GM19467 (cell line): ENCODE data around the gene HEPN1.
A peak's percentile ranks its signal among the peaks of the same experiment; 100 is the strongest.
"Not testable (repeated sequence)": the region's sequence is repeated elsewhere in the genome, so short reads cannot be mapped to it uniquely, and the experiment has no call there.

Experiments used
- ATAC-seq: cut with Tn5 transposase; IDR thresholded peaks from one replicate; pipeline ENCODE4 v1.9.1; 2021; ENCODE audit warnings: mild to moderate bottlenecking, moderate library complexity; ENCODE audit not compliant: unreplicated experiment

Gene HEPN1

DNA sequence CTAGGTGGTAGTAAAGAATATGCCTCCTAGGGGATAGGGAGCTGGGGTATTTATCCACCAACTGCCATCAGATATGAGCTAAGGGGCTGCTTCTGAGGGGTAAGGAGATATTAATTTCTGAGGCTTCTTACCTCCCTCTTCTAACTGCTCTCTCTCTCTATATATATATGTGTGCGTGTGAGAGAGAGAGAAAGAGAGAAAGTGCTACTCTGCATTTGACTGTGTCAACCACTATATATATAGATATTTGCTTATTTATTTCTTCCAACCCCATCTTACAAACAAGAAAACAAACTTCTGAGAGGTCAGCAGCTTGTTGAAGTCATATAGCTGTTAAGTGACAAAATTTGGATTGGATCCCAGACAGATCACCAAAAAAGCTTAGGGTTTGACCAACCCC lies 22.7 kb downstream of the HEPN1 start:
- no peak for ATAC-seq

DNA sequence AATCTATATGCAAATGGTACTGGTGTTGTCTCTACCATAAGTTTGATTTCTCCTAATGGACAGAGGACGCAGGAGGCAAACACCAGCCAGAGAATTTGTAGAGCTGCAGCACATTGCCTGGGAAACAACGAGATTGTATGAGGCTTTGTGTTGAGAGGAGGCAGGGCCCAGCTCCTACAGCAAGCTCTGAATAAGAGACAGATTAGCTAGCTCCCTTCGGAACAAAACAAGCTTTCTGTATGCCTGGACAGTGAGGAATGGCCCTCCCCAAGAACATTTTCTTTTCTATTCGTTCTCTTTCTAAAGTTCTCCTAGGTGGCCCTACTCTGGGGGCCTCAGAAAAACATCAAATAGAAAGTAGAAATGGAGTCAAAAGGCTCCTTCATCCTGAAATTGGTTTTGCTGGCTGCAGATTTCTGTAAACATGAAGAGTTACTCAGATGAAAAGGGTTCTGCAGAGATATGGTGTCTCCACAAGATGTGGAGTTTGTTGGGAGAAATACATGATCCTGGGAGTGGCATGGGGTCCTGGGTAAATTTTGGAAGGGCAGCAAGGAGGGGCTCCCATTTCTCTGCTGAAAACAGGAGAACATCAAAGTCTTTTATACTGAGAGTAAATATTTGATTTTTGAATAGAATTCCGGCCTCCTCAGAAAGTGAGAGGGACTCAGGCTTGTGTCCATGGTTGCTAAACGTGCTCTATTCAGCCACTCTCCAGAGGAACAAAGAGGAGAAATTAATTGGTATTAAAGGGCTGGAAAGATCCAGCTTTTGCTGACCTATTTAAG lies 23.6 kb downstream of the HEPN1 start:
- no peak for ATAC-seq

DNA sequence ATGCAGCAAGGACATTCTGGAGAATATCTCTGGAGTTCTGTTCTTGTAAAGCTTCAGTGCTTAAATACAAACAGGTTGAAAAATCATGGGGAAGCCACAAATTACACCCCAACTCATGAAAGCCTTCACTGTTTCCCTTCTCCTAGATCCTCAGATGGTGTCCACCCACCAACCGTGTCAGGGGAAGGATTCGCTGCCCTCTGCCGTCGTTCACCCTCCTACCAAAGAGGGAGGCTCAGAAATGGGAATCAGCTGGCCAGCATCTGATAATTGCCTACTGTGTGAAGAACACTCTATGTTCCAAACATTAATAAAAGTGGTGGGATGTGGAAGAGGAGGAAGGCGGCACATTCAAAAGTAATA lies 24.2 kb downstream of the HEPN1 start:
- no peak for ATAC-seq

DNA sequence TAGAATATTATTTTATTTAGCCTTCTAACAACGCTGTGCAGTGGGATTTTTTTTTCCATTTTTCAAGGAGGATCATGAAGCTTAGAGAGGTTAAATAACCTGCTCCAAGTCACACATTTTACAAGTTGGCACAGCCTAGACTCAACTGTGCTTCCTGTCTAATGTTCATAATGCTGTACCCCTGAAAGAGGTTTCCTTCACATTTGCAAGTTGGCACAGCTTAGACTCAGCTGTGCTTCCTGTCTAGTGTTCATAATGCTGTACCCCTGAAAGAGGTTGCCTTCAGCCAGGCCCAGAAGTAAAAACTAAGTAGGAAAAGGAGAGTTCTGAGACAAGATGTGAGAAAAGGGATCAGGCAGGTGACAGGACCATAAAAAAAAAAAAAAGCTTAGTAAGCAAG lies 24.7 kb downstream of the HEPN1 start:
- no peak for ATAC-seq

DNA sequence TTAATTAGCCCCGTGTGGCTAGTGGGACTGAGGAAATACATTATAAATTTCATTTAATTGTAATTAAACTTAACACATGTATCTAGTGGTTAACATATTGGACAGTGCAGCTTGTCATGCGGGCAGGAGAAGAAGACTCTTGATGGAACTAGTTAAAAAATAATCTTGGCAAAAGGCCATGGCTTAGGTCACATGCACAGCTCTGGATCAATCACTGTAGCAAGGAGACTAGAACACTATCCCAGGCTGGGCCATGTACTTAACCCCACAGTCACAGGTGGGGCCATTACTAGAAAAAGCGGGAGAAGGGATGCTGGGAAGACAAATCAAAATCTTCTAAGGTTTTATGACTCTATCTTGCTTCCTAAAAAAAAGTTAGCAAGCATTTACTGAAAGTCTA lies 25.5 kb downstream of the HEPN1 start:
- ATAC-seq: no peak

DNA sequence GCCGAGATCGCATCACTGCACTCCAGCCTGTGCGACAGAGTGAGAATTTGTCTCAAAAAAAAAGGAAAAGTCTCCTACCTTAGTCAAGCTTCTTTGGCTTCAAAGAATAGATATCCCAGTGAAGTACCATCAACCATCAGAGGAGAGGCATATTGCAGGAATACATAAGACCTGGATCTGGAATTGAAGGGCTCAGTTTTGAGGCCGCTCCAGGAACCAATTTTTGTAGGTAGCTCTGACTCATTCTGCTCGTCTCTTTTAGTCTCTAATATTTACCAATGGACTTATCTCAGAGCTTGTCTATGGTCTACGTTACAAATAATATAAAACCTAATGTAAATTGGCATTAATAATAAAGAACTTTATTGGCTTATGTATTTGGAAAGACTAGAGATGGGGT lies 26.8 kb downstream of the HEPN1 start:
- no peak for ATAC-seq

DNA sequence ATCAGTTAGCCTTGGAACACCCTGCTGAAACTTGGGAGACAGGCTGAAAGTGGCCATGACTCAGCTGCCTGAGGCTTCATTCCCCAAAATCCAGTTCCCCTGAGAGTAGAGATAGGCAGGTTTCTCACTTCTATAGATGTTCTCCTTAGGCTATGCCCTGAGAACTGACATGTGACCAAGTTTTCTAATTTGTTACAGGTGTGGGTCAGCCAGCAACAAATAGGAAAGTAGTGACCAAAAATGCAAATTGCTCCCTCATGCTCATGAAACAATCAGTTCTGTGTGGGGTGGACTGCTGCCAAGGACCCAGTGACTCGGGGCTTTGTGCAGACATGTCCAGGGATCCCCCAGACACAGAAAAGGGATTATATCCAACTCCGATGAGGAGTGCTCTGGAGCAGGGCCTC lies 27.7 kb downstream of the HEPN1 start:
- no peak for ATAC-seq

DNA sequence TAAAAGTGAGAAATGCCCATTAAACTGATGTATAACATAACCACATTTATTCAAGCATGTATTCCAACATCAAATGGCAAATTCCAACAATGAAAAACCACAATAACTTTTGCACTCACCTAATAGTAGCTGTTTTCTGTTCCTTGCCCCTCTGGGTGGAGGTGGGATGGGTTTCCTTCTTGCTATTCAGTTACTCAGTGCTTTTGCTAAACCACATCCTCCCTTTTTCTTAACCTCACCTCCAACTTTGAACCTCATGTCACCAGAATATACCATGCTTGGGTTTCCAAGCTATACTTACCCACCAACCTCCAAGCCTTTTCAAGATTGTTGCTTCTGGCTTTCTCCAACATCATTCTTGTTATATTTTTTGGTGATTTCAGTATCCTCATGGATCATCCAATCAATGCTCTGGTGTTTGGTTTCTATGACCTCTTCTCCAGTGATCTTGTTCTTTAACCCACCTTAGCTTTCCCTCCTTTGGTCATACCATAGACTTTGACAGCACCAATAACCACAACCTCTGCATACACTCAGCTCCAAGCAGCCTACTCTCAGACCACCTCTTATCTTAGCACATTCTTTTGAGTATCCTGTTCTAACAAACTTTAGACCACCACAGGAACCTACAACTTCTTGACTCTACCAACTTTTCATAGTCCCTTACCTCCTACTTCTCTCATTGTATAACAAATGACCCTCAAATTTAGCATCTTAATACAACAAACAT lies 31.7 kb downstream of the HEPN1 start:
- ATAC-seq: no peak

DNA sequence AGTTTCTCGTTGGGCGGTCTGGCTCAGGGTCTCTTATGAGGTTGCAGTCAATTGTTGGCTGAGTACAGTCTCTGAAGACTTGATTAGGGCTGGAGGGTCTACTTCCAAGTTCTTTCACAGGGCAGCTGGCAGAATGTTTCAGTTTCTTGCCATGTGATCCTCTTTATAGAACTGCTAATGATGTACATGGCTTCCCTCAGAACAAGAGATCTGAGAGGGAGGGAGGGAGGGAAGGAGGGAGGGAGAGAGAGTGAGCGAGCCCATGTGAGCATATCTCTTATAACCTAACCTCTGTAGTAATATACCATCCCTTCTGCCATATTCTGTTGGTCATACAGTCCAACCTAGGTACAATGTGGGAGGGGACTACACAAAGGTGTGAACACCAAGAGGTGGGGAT lies 32.3 kb downstream of the HEPN1 start:
- no peak for ATAC-seq

DNA sequence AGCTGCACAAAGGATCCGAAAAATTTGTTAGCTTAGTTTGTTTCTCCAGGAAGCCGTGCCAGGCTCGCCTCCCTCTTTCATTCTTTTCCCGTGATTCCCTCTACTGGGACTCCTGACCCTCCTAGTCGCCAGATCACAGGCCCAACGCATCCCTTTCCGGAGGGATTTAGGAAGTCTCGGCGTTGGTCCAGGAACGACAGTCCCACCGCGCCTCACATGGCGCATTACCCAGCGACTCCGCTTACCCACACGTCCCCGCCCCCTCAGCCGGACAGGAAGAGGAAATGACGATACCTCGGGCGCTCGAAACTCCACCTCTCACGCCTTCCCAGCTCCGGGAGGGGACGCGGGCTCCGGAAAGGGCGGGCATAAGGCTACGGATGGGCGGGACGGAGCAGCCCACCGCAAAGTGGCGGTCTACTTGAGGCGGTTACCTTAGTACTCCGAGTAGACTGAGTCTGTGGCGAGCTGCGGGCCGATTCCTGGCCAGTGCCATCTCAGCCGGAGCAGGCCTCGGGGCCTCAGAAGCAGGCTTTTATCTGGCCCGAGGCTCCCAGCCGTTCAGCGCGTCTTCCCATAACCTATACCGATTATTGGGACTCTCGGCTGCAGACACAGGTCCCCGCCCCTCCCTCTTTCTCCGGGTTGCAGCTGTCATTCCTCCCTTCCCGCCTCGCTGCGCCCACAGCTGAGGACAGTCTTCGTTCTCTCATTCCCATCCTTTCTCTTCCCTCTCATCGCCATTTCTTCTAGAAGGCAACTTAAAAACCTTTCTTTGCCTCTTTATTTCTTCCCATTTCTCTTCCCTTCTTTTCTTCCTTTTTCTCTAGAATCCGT lies 34.9 kb downstream of the HEPN1 start, which contains the start of gene CCDC15:
TSS of gene CCDC15 (plus strand) at position 450 of the 837 bp plus-strand sequence. CDS start 531 bp downstream, outside the sequence.
- ATAC-seq: peak; percentile 100

DNA sequence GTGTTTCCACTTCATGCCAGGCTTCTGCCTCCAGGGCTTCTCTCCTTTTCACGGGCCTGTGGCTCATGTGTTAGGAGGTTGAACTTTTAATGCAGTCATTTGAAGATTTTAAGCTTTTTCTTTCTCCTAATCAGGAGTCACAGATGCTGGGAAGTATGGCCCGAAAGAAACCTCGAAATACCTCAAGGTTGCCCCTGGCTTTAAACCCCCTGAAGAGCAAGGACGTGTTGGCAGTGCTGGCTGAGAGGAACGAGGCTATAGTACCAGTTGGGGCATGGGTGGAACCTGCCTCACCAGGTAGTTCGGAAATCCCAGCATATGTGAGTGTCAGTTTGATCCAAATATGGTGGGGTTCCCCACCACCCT lies 35.5 kb downstream of the HEPN1 start:
- no peak for ATAC-seq

DNA sequence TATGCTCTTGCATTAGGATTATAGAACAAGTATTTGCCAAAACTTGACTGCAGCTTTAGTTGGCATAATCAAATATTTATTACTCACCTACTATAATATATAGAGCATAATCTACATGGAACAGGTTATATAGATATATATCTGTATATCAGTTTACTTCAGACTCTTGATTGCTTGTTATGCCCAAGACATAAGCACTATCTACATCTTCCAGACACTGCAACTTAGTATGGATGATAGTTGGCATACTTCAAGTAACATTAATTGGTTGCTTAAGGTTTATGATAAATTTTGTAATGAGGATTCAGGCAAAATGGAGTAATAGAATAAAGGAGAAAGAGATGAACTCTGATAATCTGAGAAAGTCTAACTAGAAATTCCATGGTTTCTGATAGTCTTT lies 36.0 kb downstream of the HEPN1 start:
- ATAC-seq: no peak

DNA sequence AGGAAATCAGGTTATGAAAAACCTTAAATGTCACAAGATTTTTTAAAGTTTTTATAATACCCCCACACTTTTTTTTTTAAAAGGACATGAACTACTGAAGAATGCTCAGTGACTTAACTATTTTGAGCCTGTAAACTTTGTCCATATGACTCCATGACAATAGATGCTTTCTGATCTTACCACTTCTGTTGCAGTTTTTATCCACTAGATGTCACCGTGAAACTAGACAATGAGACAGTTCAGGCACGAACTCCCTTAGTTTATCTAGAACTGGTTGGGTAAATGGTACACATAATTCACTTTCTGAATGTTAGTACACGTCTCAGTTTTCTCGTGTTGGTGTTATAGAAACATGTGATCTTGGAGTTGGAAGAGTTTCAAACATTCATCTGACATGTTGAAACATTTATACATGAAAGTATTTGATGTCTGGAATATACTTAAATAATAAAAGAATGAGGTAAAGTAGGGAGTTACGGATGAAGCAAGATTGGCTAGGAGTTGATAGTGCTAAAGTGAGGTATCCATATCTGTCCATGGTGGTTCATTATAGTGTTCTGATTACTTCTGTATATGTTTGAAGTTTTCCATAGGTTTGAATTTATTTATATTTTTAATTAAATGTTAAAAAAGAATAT lies 43.0 kb downstream of the HEPN1 start:
- ATAC-seq: peak; percentile 94

DNA sequence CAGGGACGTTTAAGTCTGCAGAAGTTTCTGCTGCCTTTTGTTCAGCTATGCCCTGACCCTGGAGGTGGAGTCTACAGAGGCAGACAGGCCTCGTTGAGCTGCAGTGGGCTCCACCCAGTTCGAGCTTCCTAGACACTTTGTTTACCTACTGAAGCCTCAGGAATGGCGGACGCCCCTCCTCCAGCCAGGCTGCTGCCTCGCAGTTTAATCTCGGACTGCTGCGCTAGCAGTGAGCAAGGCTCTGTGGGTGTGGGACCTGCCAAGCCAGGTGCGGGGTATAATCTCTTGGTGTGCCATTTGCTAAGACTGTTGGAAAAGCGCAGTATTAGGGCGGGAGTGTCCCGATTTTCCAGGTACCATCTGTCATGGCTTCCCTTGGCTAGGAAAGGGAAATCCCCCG lies 49.1 kb downstream of the HEPN1 start:
- ATAC-seq: not testable (repeated sequence)
